GM21576 (cell line): ENCODE results near the gene ECHDC3.

Experiments used
- ATAC-seq: cut with Tn5 transposase; IDR thresholded peaks from one replicate; pipeline ENCODE4 v1.9.1; 2021; ENCODE audit warnings: mild to moderate bottlenecking, moderate library complexity; ENCODE audit not compliant: unreplicated experiment

Gene ECHDC3

GRCh38 chr10:11808808-11809207, 66.6 kb downstream of the ECHDC3 start:
- no peak for ATAC-seq

- ATAC-seq: no peak
These were observed 68.2 kb downstream of the ECHDC3 start for GRCh38 chr10:11810313-11810766.

GRCh38 chr10:11810973-11811372, 68.8 kb downstream of the ECHDC3 start:
- no peak for ATAC-seq

GRCh38 chr10:11813177-11813576, 71.0 kb downstream of the ECHDC3 start:
- ATAC-seq: no peak
